Stimulated activated CD8-positive, alpha-beta memory T cell treated with anti-CD3 and anti-CD28 coated beads, Interleukin-12 subunit alpha, Interleukin-12 subunit beta, amount 100 ng/mL, for 4 hours (primary cell): ENCODE measurements around the gene PHF21A.
"Not testable (repeated sequence)": the region's sequence is repeated elsewhere in the genome, so short reads cannot be mapped to it uniquely, and the experiment has no call there.

Source experiments
- DNase-seq: peaks from one replicate; pipeline ENCODE4 v3.0.0-alpha.2; 2020; ENCODE audit warnings: low read depth

Gene PHF21A

DNA sequence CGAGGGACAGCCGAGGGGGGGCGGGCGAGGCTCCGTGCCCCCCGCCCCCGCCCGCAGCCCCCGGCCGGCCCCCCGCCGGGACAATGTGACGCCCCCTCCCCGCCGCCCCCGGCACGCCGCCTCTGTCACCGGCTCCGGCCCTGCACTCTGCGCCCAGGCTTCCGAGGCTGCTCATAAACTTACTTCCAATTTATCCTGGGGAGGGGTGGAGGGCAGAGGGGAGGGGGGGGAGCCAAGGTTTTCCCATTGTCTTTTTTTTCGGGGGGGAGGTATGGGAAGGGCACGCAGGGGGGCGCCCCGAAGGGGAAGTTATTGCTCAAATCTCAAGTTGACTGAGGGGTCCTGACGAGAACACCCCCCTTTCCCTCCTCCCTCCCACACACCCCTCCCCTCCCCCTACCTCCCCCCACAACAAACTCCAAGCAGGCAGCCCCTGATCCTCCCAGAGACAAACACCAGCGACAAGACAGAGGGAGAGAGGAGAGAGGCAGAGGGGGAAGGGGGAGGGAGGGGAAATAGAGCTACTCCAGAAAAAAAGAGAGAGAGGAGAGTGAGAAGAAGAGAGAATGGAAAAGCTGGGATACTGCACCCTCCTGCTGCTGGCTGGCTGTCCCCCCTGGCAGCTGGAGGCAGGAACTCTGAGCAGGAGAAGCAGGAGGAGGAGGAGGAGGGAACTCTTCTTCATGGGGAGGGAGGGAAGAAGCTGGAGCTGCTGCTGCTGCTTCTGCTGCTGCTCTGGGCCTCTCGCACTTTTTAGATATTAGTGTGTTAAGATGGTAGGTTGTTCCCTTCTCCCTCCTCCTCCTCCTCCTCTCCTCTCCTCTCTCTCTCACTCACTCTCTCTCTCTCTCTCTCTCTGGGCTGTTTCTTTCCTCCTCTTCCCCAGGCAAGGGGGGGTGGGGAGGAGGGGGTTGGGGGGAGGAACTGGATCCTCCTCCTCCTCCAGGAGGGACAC is 631 bp downstream of the PHF21A start:
- DNase-seq = no peak

DNA sequence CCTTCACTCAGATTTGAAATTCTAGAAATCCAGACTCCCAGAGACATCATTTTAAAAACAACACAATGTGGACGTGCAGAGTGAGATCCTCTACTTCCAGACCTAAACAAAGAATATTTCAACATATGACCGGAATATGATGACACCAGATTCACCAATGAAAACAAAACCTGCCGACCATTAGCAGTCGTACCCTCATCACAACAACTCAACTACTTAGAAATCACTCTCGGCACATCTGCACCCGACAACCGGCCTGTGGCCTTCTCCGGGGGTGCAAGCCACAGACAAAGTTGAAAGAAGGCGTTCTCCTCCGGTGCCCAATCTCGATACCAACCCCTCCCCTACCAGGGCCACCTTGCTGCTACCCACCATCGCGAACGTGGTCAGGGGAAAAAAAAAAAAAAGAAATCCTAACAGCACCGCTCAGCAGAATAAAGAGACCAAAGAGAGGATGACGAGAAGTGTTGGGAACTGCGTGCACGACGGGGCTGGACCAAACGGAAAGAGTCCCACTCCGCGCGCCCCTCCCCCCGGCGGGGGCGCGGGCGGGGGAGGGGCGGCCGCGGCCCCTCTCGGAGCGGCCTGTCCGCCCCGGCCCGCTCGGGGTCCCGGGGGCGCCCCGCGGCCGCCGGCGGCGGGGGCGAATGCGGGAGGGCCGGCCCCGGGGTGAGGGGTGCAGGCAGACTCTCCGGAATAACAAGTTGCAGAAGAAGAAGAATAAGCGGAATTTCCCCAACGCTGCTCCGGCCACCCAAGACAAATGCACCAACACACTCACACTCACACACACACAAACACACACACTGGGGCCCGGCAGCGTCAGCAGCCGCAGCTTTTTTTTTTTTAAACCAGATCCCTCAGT is 1.7 kb downstream of the PHF21A start:
- DNase-seq = peak; percentile 30

GRCh38 chr11:46118702-46119351 is 2.4 kb downstream of the PHF21A start:
- DNase-seq = no peak

DNA sequence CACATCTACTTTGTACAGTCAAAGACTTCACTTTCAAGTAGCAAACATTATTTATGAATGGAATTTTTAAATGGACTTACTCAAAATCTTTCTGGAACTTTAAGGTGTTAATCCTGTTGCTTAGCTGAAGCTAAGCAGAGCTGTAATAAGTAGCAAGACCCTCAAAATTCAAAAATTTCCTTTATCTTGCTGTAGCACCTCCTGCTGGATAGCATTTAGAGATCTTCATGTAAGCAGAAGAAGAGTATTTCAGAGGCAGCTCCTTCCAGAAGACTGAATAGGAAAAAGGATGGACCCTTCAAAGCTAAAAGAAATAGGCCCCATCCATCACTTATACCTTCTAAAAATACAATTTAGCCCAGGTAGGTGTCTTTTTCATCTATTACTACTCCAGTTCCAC is 3.4 kb downstream of the PHF21A start:
- DNase-seq = no peak

GRCh38 chr11:46116712-46117037 is 4.6 kb downstream of the PHF21A start:
- DNase-seq = not testable (repeated sequence)

GRCh38 chr11:46116007-46116711 is 5.1 kb downstream of the PHF21A start:
- no peak for DNase-seq

DNA sequence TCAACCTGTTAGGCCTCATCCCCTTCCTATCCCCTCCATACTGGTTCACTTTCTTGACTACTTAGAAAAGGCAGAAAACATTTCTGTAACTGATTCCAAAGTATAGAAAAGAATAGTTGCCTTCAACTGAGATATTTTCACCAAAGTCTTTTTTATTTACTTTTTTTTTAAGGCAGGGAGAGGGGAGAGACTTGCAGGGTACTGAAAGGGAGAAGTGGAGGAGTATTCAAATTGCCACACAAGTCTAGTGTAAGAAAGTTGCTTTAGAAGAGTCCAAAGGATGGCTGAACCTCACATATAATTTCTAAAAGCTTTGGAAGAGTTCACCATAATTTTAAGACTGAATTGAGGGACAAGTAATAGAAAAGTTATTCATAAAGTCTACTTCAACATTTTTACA is 6.3 kb downstream of the PHF21A start:
- no peak for DNase-seq

GRCh38 chr11:46114378-46114777 is 6.9 kb downstream of the PHF21A start:
- DNase-seq = no peak

DNA sequence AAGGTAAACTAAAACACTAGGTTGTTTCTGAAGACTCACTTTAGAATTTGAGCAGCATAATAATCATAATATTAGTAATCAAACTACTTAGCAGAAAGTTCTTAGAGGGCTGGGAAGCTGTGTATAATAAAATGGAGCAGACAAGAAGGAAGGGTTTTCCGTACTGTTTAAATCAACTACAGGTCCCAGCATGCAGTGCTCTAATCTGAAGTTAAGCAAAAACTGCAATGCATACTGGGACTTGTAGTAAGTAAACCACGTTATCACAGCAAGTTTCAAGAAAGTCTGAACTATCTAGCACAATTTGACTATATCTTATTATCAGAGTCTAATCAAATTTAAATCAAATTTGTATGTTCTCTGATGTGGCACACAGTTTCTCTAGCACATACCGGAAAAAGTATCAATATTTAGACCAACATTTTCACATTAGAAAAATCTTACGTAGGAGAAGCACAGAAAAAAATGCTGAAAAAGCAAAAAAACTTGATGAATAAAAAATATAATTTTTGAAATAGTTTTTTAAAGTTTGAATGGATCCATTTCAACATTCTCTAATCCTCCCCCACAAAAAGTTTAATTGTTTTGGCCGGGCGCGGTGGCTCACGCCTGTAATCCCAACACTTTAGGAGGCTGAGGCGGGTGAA is 8.2 kb downstream of the PHF21A start:
- DNase-seq = no peak

DNA sequence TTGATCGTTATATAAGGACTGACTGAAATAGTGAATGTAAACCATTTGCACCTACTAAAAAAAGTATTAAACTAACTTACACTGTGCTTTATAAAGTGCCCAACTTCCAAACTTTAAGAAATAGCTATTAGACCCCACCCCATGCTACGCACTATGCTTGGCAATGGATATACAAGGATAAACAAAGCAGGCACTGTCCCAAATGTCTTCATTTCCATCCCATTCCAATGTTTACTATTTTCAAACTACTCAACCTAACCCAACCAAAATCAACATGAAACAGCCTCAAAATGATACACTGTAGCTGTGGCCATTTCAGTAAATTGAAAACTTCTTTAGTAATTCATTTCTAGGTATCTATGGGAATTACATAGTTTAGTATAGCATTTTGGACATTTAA is 12.5 kb downstream of the PHF21A start:
- DNase-seq = no peak

DNA sequence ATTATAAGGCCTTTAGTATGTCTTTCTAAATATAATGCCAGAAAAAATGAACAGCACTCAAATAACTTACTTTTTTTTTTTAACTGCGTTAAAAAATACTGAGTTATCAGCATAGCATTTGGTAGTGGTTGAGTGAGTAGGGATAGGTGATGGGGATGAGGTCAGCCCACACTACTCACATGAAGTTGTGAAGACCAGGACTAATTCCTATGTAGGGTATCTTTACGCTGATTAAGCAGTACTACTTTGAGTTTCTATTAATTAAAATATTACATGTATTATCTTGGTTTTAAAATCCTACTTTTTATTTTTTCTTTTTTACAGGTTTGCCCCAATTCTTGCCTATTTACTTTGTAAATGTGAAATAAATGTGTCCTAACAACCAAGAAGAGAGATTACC is 13.5 kb downstream of the PHF21A start:
- no peak for DNase-seq

- no peak for DNase-seq
These were observed 13.9 kb downstream of the PHF21A start for GRCh38 chr11:46107408-46107718.

- DNase-seq = no peak
These were observed 14.5 kb downstream of the PHF21A start for GRCh38 chr11:46106530-46107407.

GRCh38 chr11:46105926-46106325 is 15.3 kb downstream of the PHF21A start:
- no peak for DNase-seq

- no peak for DNase-seq
These were observed 16.1 kb downstream of the PHF21A start for GRCh38 chr11:46105134-46105628.

GRCh38 chr11:46102843-46103242 is 18.4 kb downstream of the PHF21A start:
- DNase-seq = no peak

GRCh38 chr11:46100670-46101069 is 20.6 kb downstream of the PHF21A start:
- DNase-seq = no peak

GRCh38 chr11:46099963-46100316 is 21.3 kb downstream of the PHF21A start:
- DNase-seq = no peak

DNA sequence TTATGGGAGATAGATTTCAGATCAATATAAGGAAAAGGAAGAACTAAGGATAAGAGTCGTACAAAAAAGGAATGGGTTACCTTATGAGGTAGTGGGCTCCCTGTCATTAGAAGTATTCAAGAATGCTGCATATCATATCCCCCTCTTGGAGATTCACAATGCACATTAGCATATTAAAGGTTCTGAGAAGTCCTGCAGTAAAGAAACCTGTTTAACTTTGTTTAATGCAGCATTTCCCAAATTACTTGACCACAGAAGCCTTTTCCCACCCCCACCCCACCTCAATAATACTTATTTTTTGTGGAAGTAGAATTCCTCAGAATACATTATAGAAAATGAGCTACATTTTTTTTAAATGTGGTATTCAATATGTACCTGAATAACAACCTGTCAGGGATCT is 30.9 kb downstream of the PHF21A start:
- DNase-seq = no peak

DNA sequence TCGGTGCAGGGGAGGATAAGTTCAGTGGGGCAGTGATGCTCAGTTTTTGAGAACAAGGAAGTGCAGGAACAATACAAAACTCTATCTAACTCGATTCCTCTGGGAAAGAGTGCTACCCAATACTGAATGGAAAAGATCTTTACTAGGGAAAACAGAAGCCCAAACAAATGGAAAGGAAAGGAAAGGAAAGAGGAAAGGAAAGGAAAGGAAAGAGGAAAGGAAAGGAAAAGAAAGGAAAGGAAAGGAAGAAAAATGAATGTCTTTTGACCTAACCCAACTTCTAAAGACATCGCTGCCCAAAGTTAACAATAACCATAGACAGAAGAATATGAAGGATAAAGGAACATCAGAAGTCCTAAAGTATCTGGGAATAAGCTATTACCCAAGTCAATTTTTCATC is 41.6 kb downstream of the PHF21A start:
- DNase-seq = no peak

DNA sequence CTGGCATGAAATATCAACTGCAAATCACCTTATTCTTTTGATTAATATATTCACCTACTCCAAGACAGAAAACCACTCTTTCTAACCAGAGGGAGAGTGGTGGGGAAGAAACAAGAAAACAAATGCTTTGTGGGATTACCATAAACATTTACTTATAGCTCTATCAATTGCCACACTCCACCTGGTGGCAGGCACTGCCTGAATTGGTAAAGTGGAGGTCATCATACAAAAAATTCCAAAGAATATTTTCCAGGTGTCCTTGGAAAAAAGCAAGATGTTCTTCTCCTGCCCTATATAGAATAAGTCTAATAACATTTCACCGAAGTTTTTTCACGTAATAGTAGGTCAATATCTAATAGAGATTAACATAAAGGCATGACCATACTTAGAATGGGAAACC is 45.3 kb downstream of the PHF21A start:
- no peak for DNase-seq
